ENCODE data around the gene CLSTN1.

The CLSTN1 gene

GRCh38 chr1:9718006-9718680, 105.6 kb downstream of the CLSTN1 start:
- Histone ChIP-seq H3K4me1 (no peaks in the 10 kb centered on the region), H3K9ac (no peak overlapping the region), H3K4me2 (ENCODE audit: low read length) (no peak overlapping the region), H3K36me3 (ENCODE audit: control insufficient read depth, insufficient read depth, low read length) (no peaks in the 10 kb centered on the region), H3K27me3 (ENCODE audit: control insufficient read depth, insufficient read depth, low read length) (no peaks in the 10 kb centered on the region), H3K27ac (no peak overlapping the region), H3K79me2 (no peaks in the 10 kb centered on the region), H3K9me3 (ENCODE audit: control insufficient read depth, low read length) (no peaks in the 10 kb centered on the region), H2AFZ (no peak overlapping the region), H3K4me3 (ENCODE audit: low read depth, low read length) (no peak overlapping the region)
- TF ChIP-seq, protein P1, sequence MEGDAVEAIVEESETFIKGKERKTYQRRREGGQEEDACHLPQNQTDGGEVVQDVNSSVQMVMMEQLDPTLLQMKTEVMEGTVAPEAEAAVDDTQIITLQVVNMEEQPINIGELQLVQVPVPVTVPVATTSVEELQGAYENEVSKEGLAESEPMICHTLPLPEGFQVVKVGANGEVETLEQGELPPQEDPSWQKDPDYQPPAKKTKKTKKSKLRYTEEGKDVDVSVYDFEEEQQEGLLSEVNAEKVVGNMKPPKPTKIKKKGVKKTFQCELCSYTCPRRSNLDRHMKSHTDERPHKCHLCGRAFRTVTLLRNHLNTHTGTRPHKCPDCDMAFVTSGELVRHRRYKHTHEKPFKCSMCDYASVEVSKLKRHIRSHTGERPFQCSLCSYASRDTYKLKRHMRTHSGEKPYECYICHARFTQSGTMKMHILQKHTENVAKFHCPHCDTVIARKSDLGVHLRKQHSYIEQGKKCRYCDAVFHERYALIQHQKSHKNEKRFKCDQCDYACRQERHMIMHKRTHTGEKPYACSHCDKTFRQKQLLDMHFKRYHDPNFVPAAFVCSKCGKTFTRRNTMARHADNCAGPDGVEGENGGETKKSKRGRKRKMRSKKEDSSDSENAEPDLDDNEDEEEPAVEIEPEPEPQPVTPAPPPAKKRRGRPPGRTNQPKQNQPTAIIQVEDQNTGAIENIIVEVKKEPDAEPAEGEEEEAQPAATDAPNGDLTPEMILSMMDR (IDR thresholded peaks at IDR 0.05): no peak

DNA sequence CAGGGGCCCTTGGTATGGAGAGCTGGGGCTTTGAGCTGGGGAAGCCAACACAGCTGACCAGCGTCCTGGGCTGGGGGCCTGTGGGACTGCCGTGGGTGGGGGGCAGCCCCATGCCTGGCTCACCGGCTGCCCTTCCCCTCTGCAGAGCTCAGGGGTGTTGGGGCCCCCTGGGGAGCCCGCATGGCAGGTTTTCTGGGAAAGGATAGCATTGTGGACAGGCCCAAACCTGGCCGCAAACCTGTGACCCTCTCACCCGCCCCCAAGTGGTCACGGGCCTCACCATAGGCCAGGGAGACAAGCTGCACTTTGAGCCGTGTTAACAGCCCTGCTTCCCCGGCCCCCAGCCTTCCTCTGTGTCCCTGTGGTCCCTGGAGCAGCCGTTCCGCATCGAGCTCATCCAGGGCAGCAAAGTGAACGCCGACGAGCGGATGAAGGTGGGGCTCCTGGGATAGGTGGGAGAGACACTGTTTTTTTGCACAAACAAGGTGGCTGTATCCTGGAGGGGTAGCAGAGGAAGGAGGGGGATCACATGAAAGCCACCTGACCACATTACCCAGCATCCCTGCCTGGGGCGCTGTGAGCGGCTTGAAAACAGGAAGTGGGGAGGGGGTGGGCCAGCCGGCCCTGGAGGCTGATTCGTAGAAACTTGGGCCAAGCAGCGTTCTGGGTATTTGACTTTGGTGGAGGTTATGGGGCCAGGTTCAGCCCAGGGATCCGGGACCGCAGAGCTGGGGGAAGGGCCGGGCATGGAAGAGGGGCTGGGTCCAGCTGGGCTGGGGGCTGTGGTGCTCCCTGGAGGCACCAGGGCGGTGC, 106.4 kb downstream of the CLSTN1 start:
- no peak overlapping the region for H3K27ac ChIP-seq
- no peak overlapping the region for H3K4me3 ChIP-seq (ENCODE audit: low read depth, low read length)
- no peak overlapping the region for H3K9ac ChIP-seq

DNA sequence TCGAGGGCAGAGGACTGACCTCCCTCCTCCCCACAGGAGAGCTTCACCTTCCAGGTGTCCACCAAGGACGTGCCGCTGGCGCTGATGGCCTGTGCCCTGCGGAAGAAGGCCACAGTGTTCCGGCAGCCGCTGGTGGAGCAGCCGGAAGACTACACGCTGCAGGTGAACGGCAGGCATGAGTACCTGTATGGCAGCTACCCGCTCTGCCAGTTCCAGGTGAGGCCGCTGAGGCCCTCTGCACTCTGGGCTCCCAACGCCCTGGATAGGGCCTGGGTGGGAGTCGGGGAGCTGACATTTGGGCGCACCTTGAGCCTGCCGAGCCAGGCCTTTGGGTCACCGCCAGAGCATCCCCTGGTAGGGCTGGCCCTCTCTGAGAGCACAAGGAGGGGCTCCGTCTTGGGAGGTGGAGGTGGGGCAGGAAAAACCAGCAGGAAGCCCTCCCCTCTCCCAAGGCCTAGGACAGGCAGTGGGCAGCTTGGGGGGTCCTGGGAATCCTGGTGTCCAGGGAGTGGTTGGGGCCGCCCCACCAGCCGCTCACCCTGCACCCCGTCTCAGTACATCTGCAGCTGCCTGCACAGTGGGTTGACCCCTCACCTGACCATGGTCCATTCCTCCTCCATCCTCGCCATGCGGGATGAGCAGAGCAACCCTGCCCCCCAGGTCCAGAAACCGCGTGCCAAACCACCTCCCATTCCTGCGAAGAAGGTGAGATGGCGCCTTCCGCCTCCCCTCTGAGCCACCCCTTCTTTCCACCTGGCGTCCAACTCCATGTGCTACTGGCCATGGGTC, 107.2 kb downstream of the CLSTN1 start:
- no peaks in the 10 kb centered on the region for H3K79me2 ChIP-seq
- no peak overlapping the region for H3K9ac ChIP-seq
- H3K4me2 ChIP-seq (ENCODE audit: low read length): no peak overlapping the region
- TF ChIP-seq, protein P1 (IDR thresholded peaks at IDR 0.05): no peak
- no peaks in the 10 kb centered on the region for H3K4me1 ChIP-seq
- no peaks in the 10 kb centered on the region for H3K9me3 ChIP-seq (ENCODE audit: control insufficient read depth, low read length)
- H3K36me3 ChIP-seq (ENCODE audit: control insufficient read depth, insufficient read depth, low read length): no peaks in the 10 kb centered on the region
- no peak overlapping the region for H3K4me3 ChIP-seq (ENCODE audit: low read depth, low read length)
- no peak overlapping the region for H3K27ac ChIP-seq
- H2AFZ ChIP-seq: no peak overlapping the region
- no peaks in the 10 kb centered on the region for H3K27me3 ChIP-seq (ENCODE audit: control insufficient read depth, insufficient read depth, low read length)

More for the DNA sequence above, 106.4 kb downstream of the CLSTN1 start:
- no peaks in the 10 kb centered on the region for H3K4me1 ChIP-seq
- H3K36me3 ChIP-seq (ENCODE audit: control insufficient read depth, insufficient read depth, low read length): no peaks in the 10 kb centered on the region
- H3K27me3 ChIP-seq (ENCODE audit: control insufficient read depth, insufficient read depth, low read length): no peaks in the 10 kb centered on the region
- no peaks in the 10 kb centered on the region for H3K79me2 ChIP-seq
- H3K4me2 ChIP-seq (ENCODE audit: low read length): no peak overlapping the region
- H3K9me3 ChIP-seq (ENCODE audit: control insufficient read depth, low read length): no peaks in the 10 kb centered on the region
- H2AFZ ChIP-seq: no peak overlapping the region
- TF ChIP-seq, protein P1 (IDR thresholded peaks at IDR 0.05): no peak

- TF ChIP-seq, protein P1 (IDR thresholded peaks at IDR 0.05): no peak
- Histone ChIP-seq H3K9me3 (ENCODE audit: control insufficient read depth, low read length) (no peaks in the 10 kb centered on the region), H3K4me3 (ENCODE audit: low read depth, low read length) (no peak overlapping the region), H3K27ac (no peak overlapping the region), H3K9ac (no peak overlapping the region), H3K79me2 (no peaks in the 10 kb centered on the region), H2AFZ (no peak overlapping the region), H3K4me2 (ENCODE audit: low read length) (no peak overlapping the region), H3K27me3 (ENCODE audit: control insufficient read depth, insufficient read depth, low read length) (no peaks in the 10 kb centered on the region), H3K36me3 (ENCODE audit: control insufficient read depth, insufficient read depth, low read length) (no peaks in the 10 kb centered on the region), H3K4me1 (no peaks in the 10 kb centered on the region)
Measured at GRCh38 chr1:9715536-9716226, 108.1 kb downstream of the CLSTN1 start.

All from parathyroid adenoma (tissue), 2 donors.